GM12865 (cell line): ENCODE results near the gene PLCB1.

Experiments used
- DNase-seq: peaks from one replicate; pipeline ENCODE4 v3.0.0; 2010; ENCODE audit warnings: low read depth
- H3K4me3 ChIP-seq: 2 replicates; pipeline ENCODE4 v1.5.1; 2011; ENCODE audit warnings: mild to moderate bottlenecking, low read depth, low read length, control low read depth
- CTCF ChIP-seq: IDR thresholded peaks from 2 replicates; pipeline ENCODE4 v1.5.1; 2011; ENCODE audit warnings: low read length, control low read depth, low read depth, inconsistent platforms; ENCODE audit not compliant: insufficient read depth; ENCODE audit errors: missing control alignments

The PLCB1 gene

GRCh38 chr20:8131598-8132483 is at the start of gene PLCB1:
Gene PLCB1 (plus strand): TSS chr20:8132266. CDS start chr20:8132652, 386 bp downstream.
- TF ChIP-seq CTCF: peak; percentile 89
- peak; percentile 73 for DNase-seq
- H3K4me3 ChIP-seq: no peak within 1 kb of the TSS; the same call in 1 of the 2 replicates

GRCh38 chr20:8082989-8083388 is 49.1 kb upstream of the PLCB1 start:
- no peak overlapping the region for H3K4me3 ChIP-seq
- no peak for DNase-seq
- TF ChIP-seq CTCF: no peak

- no peak overlapping the region for H3K4me3 ChIP-seq
- DNase-seq: no peak
- no peak for TF ChIP-seq CTCF
Measured at GRCh38 chr20:8089668-8090067, 42.4 kb upstream of the PLCB1 start.

- DNase-seq: no peak
- H3K4me3 ChIP-seq: no peak overlapping the region
- TF ChIP-seq CTCF: no peak
Measured at GRCh38 chr20:8094415-8094818, 37.6 kb upstream of the PLCB1 start.

- H3K4me3 ChIP-seq: no peak overlapping the region
- no peak for DNase-seq
- TF ChIP-seq CTCF: no peak
Measured at GRCh38 chr20:8094850-8095249, 37.2 kb upstream of the PLCB1 start.

- no peak for DNase-seq
- no peak for TF ChIP-seq CTCF
Measured at GRCh38 chr20:8095648-8096572, 36.2 kb upstream of the PLCB1 start.

More at GRCh38 chr20:8095648-8096572, 36.2 kb upstream of the PLCB1 start:
- no peak overlapping the region for H3K4me3 ChIP-seq
